ENCODE results near the gene DEFB118. TPM values are rescaled to one million over a fixed set of nuclear protein-coding genes. Genes with fewer than 3 reads are reported as not detected.

The DEFB118 gene
- polyA plus RNA-seq, 1 donor (not counting 4 experiments of a cell fraction or from before 2014, with no cell fraction given) = not detected

- dilution Hi-C loops (cut with MboI; ENCODE audit: extremely low pct_ligation_motif_present, low sequenced_read_pairs) = no loop called here
- Histone ChIP-seq H3K4me2 (ENCODE audit: control insufficient read depth, extremely low read depth, insufficient read depth, low read depth, low read length) (no peak overlapping the region), H3K27me3 (ENCODE audit: control insufficient read depth, extremely low read depth, insufficient read depth, low read length) (no peaks in the 10 kb centered on the region), H2AFZ (ENCODE audit: control insufficient read depth, low read length) (no peak overlapping the region), H3K4me1 (ENCODE audit: control insufficient read depth, extremely low read depth, insufficient read depth, low read length) (no peaks in the 10 kb centered on the region), H3K79me2 (ENCODE audit: control insufficient read depth, insufficient read depth, low read length) (no peaks in the 10 kb centered on the region), H3K9me1 (ENCODE audit: control insufficient read depth, extremely low read depth, insufficient read depth, low read length) (no peaks in the 10 kb centered on the region), H3K9me3 (ENCODE audit: control insufficient read depth, low read depth, low read length) (no peaks in the 10 kb centered on the region), H3K27ac (ENCODE audit: control insufficient read depth, insufficient read depth, low read length) (no peak overlapping the region), H4K20me1 (ENCODE audit: control insufficient read depth, extremely low read depth, insufficient read depth, low read length) (no peaks in the 10 kb centered on the region), H3K4me3 (ENCODE audit: control insufficient read depth in 2 of 3, extremely low read depth in 1 of 3, insufficient read depth in 2 of 3, low read depth in 1 of 3, low read length in 3 of 3) (no peak overlapping the region), H3K36me3 (ENCODE audit: control insufficient read depth in 2 of 2, extremely low read depth in 1 of 2, insufficient read depth in 2 of 2, low read length in 2 of 2) (no peaks in the 10 kb centered on the region), H3K9ac (ENCODE audit: control insufficient read depth, extremely low read depth, insufficient read depth, low read length) (no peak overlapping the region)
- DNase-seq (ENCODE audit: low read depth, low spot score) (no peak), FAIRE-seq (no peak)
- no peak for TF ChIP-seq CTCF (optimal IDR thresholded peaks at IDR 0.05 in 1 of 3, IDR thresholded peaks at IDR 0.05 in 1 of 3, conservative IDR thresholded peaks at IDR 0.05 in 1 of 3; ENCODE audit: extremely low read depth in 1 of 3, insufficient read depth in 2 of 3, low read length in 3 of 3)
- no peak for TF ChIP-seq EZH2 (IDR thresholded peaks at IDR 0.05; ENCODE audit: low read length)
Measured at GRCh38 chr20:31403886-31404285, 35.5 kb downstream of the DEFB118 start.

GRCh38 chr20:31406115-31406514 is 37.7 kb downstream of the DEFB118 start, which contains the start of gene DEFB121:
Gene DEFB121, minus strand, starts transcription at chr20:31406215. Its CDS starts 63 bp downstream, at chr20:31406152.
- dilution Hi-C loops (cut with MboI; ENCODE audit: extremely low pct_ligation_motif_present, low sequenced_read_pairs) = no loop called here
- Histone ChIP-seq H4K20me1 (ENCODE audit: control insufficient read depth, extremely low read depth, insufficient read depth, low read length) (no peaks in the 10 kb centered on the region), H3K9me1 (ENCODE audit: control insufficient read depth, extremely low read depth, insufficient read depth, low read length) (no peaks in the 10 kb centered on the region), H3K4me3 (ENCODE audit: control insufficient read depth in 2 of 3, extremely low read depth in 1 of 3, insufficient read depth in 2 of 3, low read depth in 1 of 3, low read length in 3 of 3) (no peak within 1 kb of the TSS), H3K9ac (ENCODE audit: control insufficient read depth, extremely low read depth, insufficient read depth, low read length) (no peak within 1 kb of the TSS), H2AFZ (ENCODE audit: control insufficient read depth, low read length) (no peak within 1 kb of the TSS), H3K4me2 (ENCODE audit: control insufficient read depth, extremely low read depth, insufficient read depth, low read depth, low read length) (no peak within 1 kb of the TSS), H3K4me1 (ENCODE audit: control insufficient read depth, extremely low read depth, insufficient read depth, low read length) (no peaks in the 10 kb centered on the region), H3K79me2 (ENCODE audit: control insufficient read depth, insufficient read depth, low read length) (no peaks in the 10 kb centered on the region), H3K36me3 (ENCODE audit: control insufficient read depth in 2 of 2, extremely low read depth in 1 of 2, insufficient read depth in 2 of 2, low read length in 2 of 2) (no peaks in the 10 kb centered on the region), H3K27me3 (ENCODE audit: control insufficient read depth, extremely low read depth, insufficient read depth, low read length) (no peaks in the 10 kb centered on the region), H3K9me3 (ENCODE audit: control insufficient read depth, low read depth, low read length) (no peaks in the 10 kb centered on the region), H3K27ac (ENCODE audit: control insufficient read depth, insufficient read depth, low read length) (no peak within 1 kb of the TSS)
- no peak for DNase-seq (ENCODE audit: low read depth, low spot score)
- TF ChIP-seq CTCF (optimal IDR thresholded peaks at IDR 0.05 in 1 of 3, IDR thresholded peaks at IDR 0.05 in 1 of 3, conservative IDR thresholded peaks at IDR 0.05 in 1 of 3; ENCODE audit: extremely low read depth in 1 of 3, insufficient read depth in 2 of 3, low read length in 3 of 3) (no peak), EZH2 (IDR thresholded peaks at IDR 0.05; ENCODE audit: low read length) (no peak)
- FAIRE-seq = no peak

Data from keratinocyte (primary cell).